AG09309 (cell line): Measurements from ENCODE around the gene FCMR.

Source experiments
- DNase-seq: peaks from one replicate; pipeline ENCODE4 v3.0.0-alpha.2; 2010; ENCODE audit warnings: low read depth
- H3K4me3 ChIP-seq: 2 replicates; pipeline ENCODE4 v1.5.1; 2011; ENCODE audit warnings: mild to moderate bottlenecking, low read depth, low read length, moderate library complexity; ENCODE audit not compliant: control insufficient read depth
- TF ChIP-seq, protein P1 (sequence below): IDR thresholded peaks from 2 replicates; pipeline ENCODE4 v1.5.1; 2011; ENCODE audit warnings: mild to moderate bottlenecking, low read depth, low read length, inconsistent platforms; ENCODE audit not compliant: insufficient read depth, control insufficient read depth; ENCODE audit errors: missing control alignments

The FCMR gene

DNA sequence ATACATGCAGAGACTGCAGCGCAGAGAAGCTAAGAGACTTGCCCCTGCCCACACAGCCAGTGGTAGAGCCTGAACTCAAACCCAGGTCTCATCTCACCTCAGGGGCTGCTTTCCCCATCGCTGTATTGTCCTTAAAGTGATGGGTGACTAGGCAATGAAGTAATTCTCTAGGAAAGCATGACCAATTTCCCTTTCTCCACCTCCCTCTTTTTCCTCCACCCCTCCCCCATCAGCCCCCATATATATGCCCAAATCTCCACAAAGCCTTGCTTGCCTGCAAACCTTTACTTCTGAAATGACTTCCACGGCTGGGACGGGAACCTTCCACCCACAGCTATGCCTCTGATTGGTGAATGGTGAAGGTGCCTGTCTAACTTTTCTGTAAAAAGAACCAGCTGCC lies 24.6 kb downstream of the FCMR start, which contains the start of gene IL24:
TSS of gene IL24 (plus strand) at position 269 of the 400 bp plus-strand sequence. CDS start 390 bp downstream, outside the sequence.
- TF ChIP-seq, protein P1, sequence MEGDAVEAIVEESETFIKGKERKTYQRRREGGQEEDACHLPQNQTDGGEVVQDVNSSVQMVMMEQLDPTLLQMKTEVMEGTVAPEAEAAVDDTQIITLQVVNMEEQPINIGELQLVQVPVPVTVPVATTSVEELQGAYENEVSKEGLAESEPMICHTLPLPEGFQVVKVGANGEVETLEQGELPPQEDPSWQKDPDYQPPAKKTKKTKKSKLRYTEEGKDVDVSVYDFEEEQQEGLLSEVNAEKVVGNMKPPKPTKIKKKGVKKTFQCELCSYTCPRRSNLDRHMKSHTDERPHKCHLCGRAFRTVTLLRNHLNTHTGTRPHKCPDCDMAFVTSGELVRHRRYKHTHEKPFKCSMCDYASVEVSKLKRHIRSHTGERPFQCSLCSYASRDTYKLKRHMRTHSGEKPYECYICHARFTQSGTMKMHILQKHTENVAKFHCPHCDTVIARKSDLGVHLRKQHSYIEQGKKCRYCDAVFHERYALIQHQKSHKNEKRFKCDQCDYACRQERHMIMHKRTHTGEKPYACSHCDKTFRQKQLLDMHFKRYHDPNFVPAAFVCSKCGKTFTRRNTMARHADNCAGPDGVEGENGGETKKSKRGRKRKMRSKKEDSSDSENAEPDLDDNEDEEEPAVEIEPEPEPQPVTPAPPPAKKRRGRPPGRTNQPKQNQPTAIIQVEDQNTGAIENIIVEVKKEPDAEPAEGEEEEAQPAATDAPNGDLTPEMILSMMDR, result no peak
- no peak for DNase-seq
- H3K4me3 ChIP-seq, result no peak within 1 kb of the TSS

DNA sequence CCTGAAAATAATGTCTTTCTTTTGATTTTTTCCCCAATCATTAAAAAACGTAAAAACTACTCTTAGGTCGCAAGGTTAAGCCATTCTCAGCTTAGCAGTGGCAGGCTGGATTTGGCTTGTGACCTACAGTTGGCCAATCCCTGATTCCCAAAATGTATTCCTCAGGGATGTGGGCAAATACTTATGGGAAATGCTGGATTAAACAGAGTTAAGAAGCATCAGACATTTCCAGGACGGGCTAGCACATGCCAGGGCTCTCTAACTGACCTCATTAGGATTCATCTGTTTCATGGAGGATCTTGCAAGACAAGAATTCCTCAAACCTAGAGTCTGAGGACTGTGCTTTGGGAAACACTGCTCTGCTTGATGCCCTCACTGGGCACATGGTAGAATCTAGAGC lies 25.5 kb downstream of the FCMR start:
- TF ChIP-seq, protein P1, result no peak
- H3K4me3 ChIP-seq, result no peak overlapping the region
- DNase-seq, result no peak

DNA sequence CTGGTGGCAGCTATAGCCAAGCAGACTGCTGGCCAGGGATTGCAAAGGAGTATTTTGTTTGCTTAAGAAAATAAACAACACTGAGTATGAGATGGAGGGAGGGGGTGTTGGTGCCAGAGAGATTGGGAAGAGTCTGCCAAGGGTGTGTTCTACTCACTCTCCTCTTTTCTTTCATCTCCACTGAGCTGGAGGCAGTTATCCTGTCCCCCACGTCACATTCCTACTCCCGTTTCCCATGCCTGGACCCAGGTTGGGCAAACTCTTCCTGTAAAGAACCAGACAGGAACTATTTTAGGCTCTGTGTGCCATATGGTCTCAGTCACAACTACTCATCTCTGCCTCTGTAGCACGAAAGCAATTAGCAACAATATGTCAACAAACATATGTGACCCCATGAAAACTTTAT lies 25.9 kb downstream of the FCMR start:
- no peak overlapping the region for H3K4me3 ChIP-seq
- peak; percentile 89 for DNase-seq
- TF ChIP-seq, protein P1, result no peak

DNA sequence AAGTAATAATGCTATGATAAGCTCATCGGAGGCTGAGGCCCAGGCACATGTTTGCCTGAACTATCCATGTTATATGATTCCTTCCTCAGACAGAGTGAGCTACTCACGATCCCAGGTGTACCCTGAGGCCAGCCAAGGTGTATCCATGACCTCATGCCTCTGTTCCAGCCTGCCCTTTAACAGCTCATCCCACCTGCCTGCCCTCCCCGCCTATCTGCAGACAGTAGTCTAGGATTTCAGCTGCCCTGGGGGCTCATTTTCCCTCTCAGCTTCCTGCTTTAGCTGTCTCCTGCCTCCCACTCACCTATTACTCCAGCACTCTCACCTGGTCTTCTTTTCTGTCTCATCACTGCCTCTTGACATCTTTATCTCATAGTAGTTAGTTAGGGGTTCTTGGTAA lies 26.4 kb downstream of the FCMR start:
- TF ChIP-seq, protein P1, result no peak
- no peak for DNase-seq
- no peak overlapping the region for H3K4me3 ChIP-seq

DNA sequence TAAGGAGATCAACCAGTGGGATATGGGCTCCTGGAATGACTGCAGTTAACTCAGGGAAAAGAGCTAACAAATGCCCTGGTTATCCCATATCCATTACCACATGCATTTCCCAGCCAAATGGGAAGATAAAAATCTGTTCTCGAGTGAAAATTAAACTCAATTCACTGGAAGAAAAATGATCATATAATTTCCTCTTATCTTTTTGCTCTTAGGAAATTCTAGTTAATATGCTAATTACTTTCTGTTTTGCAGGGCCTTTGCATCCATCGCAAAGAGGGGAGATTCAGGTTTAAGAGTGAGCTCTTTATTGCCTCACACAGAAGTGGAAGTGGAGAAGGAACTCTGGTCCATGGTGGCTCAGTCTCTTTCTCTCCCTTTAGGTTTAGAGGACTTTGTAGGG lies 28.4 kb downstream of the FCMR start:
- DNase-seq, result no peak
- no peak overlapping the region for H3K4me3 ChIP-seq
- TF ChIP-seq, protein P1, result no peak

DNA sequence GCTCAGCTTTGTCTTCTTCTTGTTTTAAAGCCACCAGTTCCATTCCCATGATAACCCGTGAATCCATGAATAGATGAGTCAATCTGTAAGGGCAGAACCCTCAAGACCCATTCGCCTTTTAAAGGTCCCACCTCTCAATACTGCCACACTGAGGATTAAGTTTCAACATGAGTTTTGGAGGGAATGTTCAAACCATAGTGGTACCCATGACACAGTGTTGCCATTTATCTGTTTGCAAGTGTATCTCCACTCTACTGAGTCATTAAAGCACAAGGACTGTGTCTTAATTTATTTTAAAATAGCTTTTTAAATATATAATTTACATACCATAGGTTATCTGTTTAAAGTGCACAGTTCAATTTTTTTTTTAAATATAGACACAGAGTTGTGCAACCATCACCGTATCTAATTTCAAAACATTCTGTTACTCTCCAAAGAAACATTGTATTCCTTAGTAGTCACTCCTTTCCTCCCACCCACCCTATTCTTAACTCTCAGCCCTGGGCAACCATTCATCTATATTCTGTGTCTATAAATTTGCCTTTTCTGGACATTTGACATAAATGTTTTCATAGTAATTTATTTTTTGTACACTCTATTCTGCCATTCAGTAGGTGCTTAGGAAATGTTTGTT lies 29.3 kb downstream of the FCMR start:
- H3K4me3 ChIP-seq, result no peak overlapping the region
- DNase-seq, result no peak
- TF ChIP-seq, protein P1, result no peak
